Measurements from ENCODE around the gene ARSK.
"Not testable (repeated sequence)": the region's sequence is repeated elsewhere in the genome, so short reads cannot be mapped to it uniquely, and the experiment has no call there.

ARSK gene

GRCh38 chr5:95623706-95624105 is 68.8 kb downstream of the ARSK start:
- peaks cover 18% of the 10 kb centered on the region for H3K4me1 ChIP-seq (ENCODE audit: insufficient read depth, low read length)
- H3K9ac ChIP-seq (ENCODE audit: low read length): no peak overlapping the region
- no peaks in the 10 kb centered on the region for H3K36me3 ChIP-seq (ENCODE audit: insufficient read depth, low read length)
- peaks cover 4 to 5% of the 10 kb centered on the region in 2 donors for H3K27me3 ChIP-seq (ENCODE audit: control insufficient read depth in 1 of 2, insufficient read depth in 2 of 2, low read length in 2 of 2)
- no peaks in the 10 kb centered on the region for H3K9me3 ChIP-seq (ENCODE audit: low read length)
- no peak overlapping the region for H3K4me3 ChIP-seq (ENCODE audit: low read depth in 1 of 2, low read length in 2 of 2)
- no peak overlapping the region for H3K27ac ChIP-seq (ENCODE audit: low read depth, low read length)

GRCh38 chr5:95624368-95624767 is 69.5 kb downstream of the ARSK start:
- H3K27ac ChIP-seq (ENCODE audit: low read depth, low read length): no peak overlapping the region
- no peaks in the 10 kb centered on the region for H3K9me3 ChIP-seq (ENCODE audit: low read length)
- peaks cover 0 to 5% of the 10 kb centered on the region in 2 donors for H3K27me3 ChIP-seq (ENCODE audit: control insufficient read depth in 1 of 2, insufficient read depth in 2 of 2, low read length in 2 of 2)
- H3K36me3 ChIP-seq (ENCODE audit: insufficient read depth, low read length): no peaks in the 10 kb centered on the region
- no peak overlapping the region for H3K4me3 ChIP-seq (ENCODE audit: low read depth in 1 of 2, low read length in 2 of 2)
- H3K4me1 ChIP-seq (ENCODE audit: insufficient read depth, low read length): peaks cover 12% of the 10 kb centered on the region
- no peak overlapping the region for H3K9ac ChIP-seq (ENCODE audit: low read length)

GRCh38 chr5:95626701-95627100 is 71.8 kb downstream of the ARSK start:
- H3K4me1 ChIP-seq (ENCODE audit: insufficient read depth, low read length): peaks cover under 1% of the 10 kb centered on the region
- no peaks in the 10 kb centered on the region for H3K9me3 ChIP-seq (ENCODE audit: low read length)
- no peak overlapping the region for H3K27ac ChIP-seq (ENCODE audit: low read depth, low read length)
- no peaks in the 10 kb centered on the region for H3K36me3 ChIP-seq (ENCODE audit: insufficient read depth, low read length)
- H3K9ac ChIP-seq (ENCODE audit: low read length): no peak overlapping the region
- H3K27me3 ChIP-seq (ENCODE audit: control insufficient read depth in 1 of 2, insufficient read depth in 2 of 2, low read length in 2 of 2): no peaks in the 10 kb centered on the region
- no peak overlapping the region for H3K4me3 ChIP-seq (ENCODE audit: low read depth in 1 of 2, low read length in 2 of 2)

GRCh38 chr5:95627971-95628810 is 73.3 kb downstream of the ARSK start:
- H3K9ac ChIP-seq (ENCODE audit: low read length): no peak overlapping the region
- no peaks in the 10 kb centered on the region for H3K27me3 ChIP-seq (ENCODE audit: control insufficient read depth in 1 of 2, insufficient read depth in 2 of 2, low read length in 2 of 2)
- no peaks in the 10 kb centered on the region for H3K9me3 ChIP-seq (ENCODE audit: low read length)
- no peaks in the 10 kb centered on the region for H3K4me1 ChIP-seq (ENCODE audit: insufficient read depth, low read length)
- no peak overlapping the region for H3K4me3 ChIP-seq (ENCODE audit: low read depth in 1 of 2, low read length in 2 of 2)
- no peak overlapping the region for H3K27ac ChIP-seq (ENCODE audit: low read depth, low read length)
- H3K36me3 ChIP-seq (ENCODE audit: insufficient read depth, low read length): no peaks in the 10 kb centered on the region

GRCh38 chr5:95628933-95629332 is 74.0 kb downstream of the ARSK start:
- Histone ChIP-seq H3K4me1 (ENCODE audit: insufficient read depth, low read length) (no peaks in the 10 kb centered on the region), H3K36me3 (ENCODE audit: insufficient read depth, low read length) (no peaks in the 10 kb centered on the region), H3K9ac (ENCODE audit: low read length) (no peak overlapping the region), H3K9me3 (ENCODE audit: low read length) (no peaks in the 10 kb centered on the region), H3K27me3 (ENCODE audit: control insufficient read depth in 1 of 2, insufficient read depth in 2 of 2, low read length in 2 of 2) (no peaks in the 10 kb centered on the region), H3K27ac (ENCODE audit: low read depth, low read length) (no peak overlapping the region), H3K4me3 (ENCODE audit: low read depth in 1 of 2, low read length in 2 of 2) (no peak overlapping the region)

GRCh38 chr5:95630394-95630917 is 75.6 kb downstream of the ARSK start:
- H3K36me3 ChIP-seq (ENCODE audit: insufficient read depth, low read length): no peaks in the 10 kb centered on the region
- no peak overlapping the region for H3K4me3 ChIP-seq (ENCODE audit: low read depth in 1 of 2, low read length in 2 of 2)
- no peak overlapping the region for H3K27ac ChIP-seq (ENCODE audit: low read depth, low read length)

GRCh38 chr5:95631255-95631958 is 76.5 kb downstream of the ARSK start:
- Histone ChIP-seq H3K27ac (ENCODE audit: low read depth, low read length) (no peak overlapping the region), H3K9me3 (ENCODE audit: low read length) (no peaks in the 10 kb centered on the region), H3K4me3 (ENCODE audit: low read depth in 1 of 2, low read length in 2 of 2) (no peak overlapping the region), H3K9ac (ENCODE audit: low read length) (no peak overlapping the region), H3K36me3 (ENCODE audit: insufficient read depth, low read length) (no peaks in the 10 kb centered on the region), H3K27me3 (ENCODE audit: control insufficient read depth in 1 of 2, insufficient read depth in 2 of 2, low read length in 2 of 2) (no peaks in the 10 kb centered on the region), H3K4me1 (ENCODE audit: insufficient read depth, low read length) (no peaks in the 10 kb centered on the region)

More at GRCh38 chr5:95630394-95630917, 75.6 kb downstream of the ARSK start:
- H3K27me3 ChIP-seq (ENCODE audit: control insufficient read depth in 1 of 2, insufficient read depth in 2 of 2, low read length in 2 of 2): no peaks in the 10 kb centered on the region
- H3K9me3 ChIP-seq (ENCODE audit: low read length): no peaks in the 10 kb centered on the region
- no peaks in the 10 kb centered on the region for H3K4me1 ChIP-seq (ENCODE audit: insufficient read depth, low read length)
- H3K9ac ChIP-seq (ENCODE audit: low read length): no peak overlapping the region

- no peak overlapping the region for H3K27ac ChIP-seq (ENCODE audit: low read depth, low read length)
- H3K27me3 ChIP-seq (ENCODE audit: control insufficient read depth in 1 of 2, insufficient read depth in 2 of 2, low read length in 2 of 2): no peaks in the 10 kb centered on the region
- no peaks in the 10 kb centered on the region for H3K4me1 ChIP-seq (ENCODE audit: insufficient read depth, low read length)
- no peaks in the 10 kb centered on the region for H3K9me3 ChIP-seq (ENCODE audit: low read length)
- H3K36me3 ChIP-seq (ENCODE audit: insufficient read depth, low read length): no peaks in the 10 kb centered on the region
- H3K4me3 ChIP-seq (ENCODE audit: low read depth in 1 of 2, low read length in 2 of 2): no peak overlapping the region
- no peak overlapping the region for H3K9ac ChIP-seq (ENCODE audit: low read length)
Measured at GRCh38 chr5:95631991-95632675, 77.2 kb downstream of the ARSK start.

- not testable (repeated sequence) for H3K9me3 ChIP-seq (ENCODE audit: low read length); H3K4me3 ChIP-seq (ENCODE audit: low read depth in 1 of 2, low read length in 2 of 2); H3K27me3 ChIP-seq (ENCODE audit: control insufficient read depth in 1 of 2, insufficient read depth in 2 of 2, low read length in 2 of 2); H3K9ac ChIP-seq (ENCODE audit: low read length); H3K4me1 ChIP-seq (ENCODE audit: insufficient read depth, low read length); H3K36me3 ChIP-seq (ENCODE audit: insufficient read depth, low read length); H3K27ac ChIP-seq (ENCODE audit: low read depth, low read length)
Measured at GRCh38 chr5:95632942-95633341, 78.0 kb downstream of the ARSK start.

- H3K9ac ChIP-seq (ENCODE audit: low read length): no peak overlapping the region
- no peaks in the 10 kb centered on the region for H3K36me3 ChIP-seq (ENCODE audit: insufficient read depth, low read length)
- H3K27me3 ChIP-seq (ENCODE audit: control insufficient read depth in 1 of 2, insufficient read depth in 2 of 2, low read length in 2 of 2): no peaks in the 10 kb centered on the region
- H3K9me3 ChIP-seq (ENCODE audit: low read length): no peaks in the 10 kb centered on the region
- no peak overlapping the region for H3K4me3 ChIP-seq (ENCODE audit: low read depth in 1 of 2, low read length in 2 of 2)
- H3K27ac ChIP-seq (ENCODE audit: low read depth, low read length): no peak overlapping the region
- H3K4me1 ChIP-seq (ENCODE audit: insufficient read depth, low read length): no peaks in the 10 kb centered on the region
Measured at GRCh38 chr5:95633671-95634070, 78.8 kb downstream of the ARSK start.

- H3K27me3 ChIP-seq (ENCODE audit: control insufficient read depth in 1 of 2, insufficient read depth in 2 of 2, low read length in 2 of 2): no peaks in the 10 kb centered on the region
- H3K4me3 ChIP-seq (ENCODE audit: low read depth in 1 of 2, low read length in 2 of 2): no peak overlapping the region
- no peaks in the 10 kb centered on the region for H3K36me3 ChIP-seq (ENCODE audit: insufficient read depth, low read length)
- H3K4me1 ChIP-seq (ENCODE audit: insufficient read depth, low read length): no peaks in the 10 kb centered on the region
- no peak overlapping the region for H3K27ac ChIP-seq (ENCODE audit: low read depth, low read length)
- H3K9ac ChIP-seq (ENCODE audit: low read length): no peak overlapping the region
- no peaks in the 10 kb centered on the region for H3K9me3 ChIP-seq (ENCODE audit: low read length)
Measured at GRCh38 chr5:95634081-95634480, 79.2 kb downstream of the ARSK start.

Data from muscle layer of colon (tissue), 2 donors.